OCI-LY3 (cell line): ENCODE results near the gene LRP6.

Experiments
- EZH2phosphoT487 ChIP-seq: fragments of 200-600 bp; shearing (Covaris generic); IDR thresholded peaks from 2 replicates; pipeline ENCODE4 v1.6.1; 2018; ENCODE audit warnings: antibody characterized with exemption, mixed run types, low read depth
- TF ChIP-seq, protein P1 (sequence below): fragments of 200-600, 300-600 bp; sonication (generic); IDR thresholded peaks from 2 replicates; pipeline ENCODE4 v1.5.1; 2014; ENCODE audit warnings: antibody characterized with exemption, low read length, low read depth

DNA sequence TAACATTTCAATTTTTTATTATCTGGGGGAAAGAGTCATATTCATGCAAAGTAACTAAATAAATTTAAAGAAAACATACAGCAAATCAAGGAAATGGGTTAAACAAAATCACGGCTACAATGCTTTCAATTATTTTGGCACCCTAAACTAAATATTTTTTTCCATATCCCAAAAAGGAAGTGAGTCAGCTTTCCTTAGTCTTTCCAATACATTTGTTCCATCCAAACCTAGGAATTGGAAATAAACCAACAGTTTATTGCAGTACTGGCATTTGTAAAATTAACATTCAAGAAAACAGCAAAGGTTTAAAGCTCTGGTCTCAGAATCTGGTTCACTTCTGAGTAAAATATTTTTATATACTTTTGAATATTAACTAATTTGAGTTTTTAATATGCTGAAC, 106.9 kb downstream of the LRP6 start:
- TF ChIP-seq, protein P1, sequence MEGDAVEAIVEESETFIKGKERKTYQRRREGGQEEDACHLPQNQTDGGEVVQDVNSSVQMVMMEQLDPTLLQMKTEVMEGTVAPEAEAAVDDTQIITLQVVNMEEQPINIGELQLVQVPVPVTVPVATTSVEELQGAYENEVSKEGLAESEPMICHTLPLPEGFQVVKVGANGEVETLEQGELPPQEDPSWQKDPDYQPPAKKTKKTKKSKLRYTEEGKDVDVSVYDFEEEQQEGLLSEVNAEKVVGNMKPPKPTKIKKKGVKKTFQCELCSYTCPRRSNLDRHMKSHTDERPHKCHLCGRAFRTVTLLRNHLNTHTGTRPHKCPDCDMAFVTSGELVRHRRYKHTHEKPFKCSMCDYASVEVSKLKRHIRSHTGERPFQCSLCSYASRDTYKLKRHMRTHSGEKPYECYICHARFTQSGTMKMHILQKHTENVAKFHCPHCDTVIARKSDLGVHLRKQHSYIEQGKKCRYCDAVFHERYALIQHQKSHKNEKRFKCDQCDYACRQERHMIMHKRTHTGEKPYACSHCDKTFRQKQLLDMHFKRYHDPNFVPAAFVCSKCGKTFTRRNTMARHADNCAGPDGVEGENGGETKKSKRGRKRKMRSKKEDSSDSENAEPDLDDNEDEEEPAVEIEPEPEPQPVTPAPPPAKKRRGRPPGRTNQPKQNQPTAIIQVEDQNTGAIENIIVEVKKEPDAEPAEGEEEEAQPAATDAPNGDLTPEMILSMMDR = no peak
- no peak for TF ChIP-seq EZH2phosphoT487
